NCI-H69 (cell line): ENCODE data around the gene GATA2.

Experiments used
- DNase-seq: peaks from one replicate; lab custom pipeline; 2025; lab: John Stamatoyannopoulos, UW

The GATA2 gene

GRCh38 chr3:128488636-128488990 is 4.4 kb downstream of the GATA2 start:
- peak; percentile 77 for DNase-seq

GRCh38 chr3:128487813-128488635 is 5.0 kb downstream of the GATA2 start:
- peak; percentile 89 for DNase-seq

GRCh38 chr3:128487538-128487812 is 5.5 kb downstream of the GATA2 start:
- no peak for DNase-seq

- DNase-seq = peak; percentile 49
Observed at GRCh38 chr3:128486681-128487537, 6.1 kb downstream of the GATA2 start.

GRCh38 chr3:128486205-128486628 is 6.8 kb downstream of the GATA2 start:
- no peak for DNase-seq

GRCh38 chr3:128485282-128486204 is 7.5 kb downstream of the GATA2 start:
- DNase-seq = no peak

- DNase-seq = no peak
Observed at GRCh38 chr3:128484404-128485281, 8.4 kb downstream of the GATA2 start.

- no peak for DNase-seq
Observed at GRCh38 chr3:128483657-128484403, 9.2 kb downstream of the GATA2 start.

GRCh38 chr3:128482666-128483656 is 10.0 kb downstream of the GATA2 start:
- no peak for DNase-seq

GRCh38 chr3:128482175-128482574 is 10.8 kb downstream of the GATA2 start:
- no peak for DNase-seq

- DNase-seq = peak; percentile 35
Observed at GRCh38 chr3:128481438-128481942, 11.5 kb downstream of the GATA2 start.

- no peak for DNase-seq
Observed at GRCh38 chr3:128480717-128481437, 12.1 kb downstream of the GATA2 start.

- no peak for DNase-seq
Observed at GRCh38 chr3:128480278-128480677, 12.7 kb downstream of the GATA2 start.

- no peak for DNase-seq
Observed at GRCh38 chr3:128479558-128480086, 13.4 kb downstream of the GATA2 start.

- DNase-seq = no peak
Observed at GRCh38 chr3:128478576-128479506, 14.2 kb downstream of the GATA2 start.

- DNase-seq = no peak
Observed at GRCh38 chr3:128476659-128477058, 16.3 kb downstream of the GATA2 start.

GRCh38 chr3:128475355-128475754 is 17.6 kb downstream of the GATA2 start:
- no peak for DNase-seq
